ENCODE data around the gene METTL13. TPM values are rescaled to one million over a fixed set of nuclear protein-coding genes. Genes with fewer than 3 reads are reported as not detected.

The METTL13 gene
- total and polyA plus RNA-seq, 9 of the 15 experiments (the other 6 are each of a cell fraction or from before 2014, with no cell fraction given) = 18.9 to 78.9 (median 54.9) TPM

GRCh38 chr1:171762143-171762563 lies 19.3 kb upstream of the METTL13 start (continued):
- no peak for TF ChIP-seq CGGBP1 (CRISPR knock-in tag; IDR thresholded peaks at IDR 0.05)
- no peak for TF ChIP-seq SNIP1 (IDR thresholded peaks at IDR 0.05; ENCODE audit: low read depth)
- no peak for TF ChIP-seq ZNF431 (CRISPR knock-in tag; IDR thresholded peaks at IDR 0.05)
- TF ChIP-seq SMARCA4 (IDR thresholded peaks at IDR 0.05) = peak; percentile 57; the same call in 1 of the 2 replicates
- TF ChIP-seq ZFX (CRISPR knock-in tag; IDR thresholded peaks at IDR 0.05) = no peak
- no peak for TF ChIP-seq JUN (IDR thresholded peaks at IDR 0.05; ENCODE audit: borderline replicate concordance, low read depth, low read length)
- no peak for TF ChIP-seq JUN (CRISPR knock-in tag; IDR thresholded peaks at IDR 0.05; ENCODE audit: borderline replicate concordance)
- no peak for TF ChIP-seq BRD9 (IDR thresholded peaks at IDR 0.05; ENCODE audit: low read depth, partially characterized antibody)
- TF ChIP-seq RBM25 (IDR thresholded peaks at IDR 0.05; ENCODE audit: low read depth, low read length, severe bottlenecking) = no peak
- TF ChIP-seq KLF13 (tag; IDR thresholded peaks at IDR 0.05; ENCODE audit: borderline replicate concordance, low read depth) = no peak
- TF ChIP-seq MED1 (CRISPR knock-in tag; IDR thresholded peaks at IDR 0.05; ENCODE audit: borderline replicate concordance) = no peak
- no peak for TF ChIP-seq ZNF586 (CRISPR knock-in tag; conservative IDR thresholded peaks at IDR 0.05)
- peak; percentile 44; the same call in 1 of the 2 replicates for TF ChIP-seq CREM (IDR thresholded peaks at IDR 0.05; ENCODE audit: low read depth)
- no peak for TF ChIP-seq E2F4 (CRISPR knock-in tag; IDR thresholded peaks at IDR 0.05; ENCODE audit: low read depth)
- peak; percentile 31; the same call in 1 of the 2 replicates for TF ChIP-seq SOX6 (IDR thresholded peaks at IDR 0.05)
- no peak for TF ChIP-seq AFF1 (IDR thresholded peaks at IDR 0.05; ENCODE audit: low read depth in 1 of 2, partially characterized antibody in 2 of 2)
- TF ChIP-seq SETDB1 (IDR thresholded peaks at IDR 0.05; ENCODE audit: low read length) = no peak
- TF ChIP-seq ZNF785 (CRISPR knock-in tag; IDR thresholded peaks at IDR 0.05) = no peak
- no peak for TF ChIP-seq USF1 (CRISPR knock-in tag; IDR thresholded peaks at IDR 0.05)
- TF ChIP-seq GATA2 (CRISPR knock-in tag; IDR thresholded peaks at IDR 0.05) = no peak
- TF ChIP-seq NR2C1 (IDR thresholded peaks at IDR 0.05) = no peak
- TF ChIP-seq NR2C1 (tag; IDR thresholded peaks at IDR 0.05) = no peak
- no peak for TF ChIP-seq RBBP5 (IDR thresholded peaks at IDR 0.05; ENCODE audit: borderline replicate concordance, insufficient read depth, low read length, poor library complexity, severe bottlenecking)
- no peak for TF ChIP-seq NEUROD1 (IDR thresholded peaks at IDR 0.05; ENCODE audit: borderline replicate concordance, low read depth, low read length, partially characterized antibody)
- peak; percentile 42 for TF ChIP-seq TAF1 (IDR thresholded peaks at IDR 0.05; ENCODE audit: control insufficient read depth, extremely low read depth, insufficient read depth, low read length, severe bottlenecking)
